ENCODE data around the gene ICAM1. TPM values are rescaled to one million over a fixed set of nuclear protein-coding genes. Genes with fewer than 3 reads are reported as not detected.
A peak's percentile ranks its signal among the peaks of the same experiment; 100 is the strongest.

The ICAM1 gene
- 136 TPM for total RNA-seq (2021; ENCODE audit: unreplicated experiment)
- polyA plus RNA-seq (2012; ENCODE audit: insufficient read length), result 279 TPM
- Bru-seq, nascent RNA, result percentile 82 among the genes with signal in this experiment
- percentile 89 among the genes with signal in this experiment for BruChase-seq, experiment 1, labeled RNA remaining after a 2-hour chase
- percentile 95 among the genes with signal in this experiment for BruChase-seq, experiment 2, labeled RNA remaining after a 6-hour chase
- long read RNA-seq, transcript ICAM1-201 (7 exons, 3,252 nt), result major isoform, 214 of 415 reads
- long read RNA-seq, partial matches to known transcripts, result 189 of 415 reads
- long read RNA-seq, other reads (novel, unspliced or antisense), result 12 of 415 reads

GRCh38 chr19:10270616-10271394 lies at the start of gene ICAM1:
Gene ICAM1 (plus strand): TSS chr19:10271120. CDS start chr19:10271160, 40 bp downstream.
- BruUV-seq (replicated peaks), result no TSS peak
- Histone ChIP-seq H3K4me3 (ENCODE audit: low read depth in 2 of 2, low read length in 2 of 2) (peak within 1 kb of the TSS; percentile 55 to 83), H3K27ac (ENCODE audit: low read length) (peak within 1 kb of the TSS; percentile 91), H3K27me3 (ENCODE audit: control insufficient read depth, insufficient read depth, low read length) (no peaks in the 10 kb centered on the region), H3K9me3 (ENCODE audit: control insufficient read depth, insufficient read depth, low read depth, low read length) (no peaks in the 10 kb centered on the region), H3K4me1 (ENCODE audit: control insufficient read depth, insufficient read depth, low read length) (peaks cover 4% of the 10 kb centered on the region), H3K36me3 (ENCODE audit: control insufficient read depth, insufficient read depth, low read length) (no peaks in the 10 kb centered on the region; the same call in 1 of the 2 replicates)
- peak; percentile 89 for TF ChIP-seq POLR2AphosphoS5 (IDR thresholded peaks at IDR 0.05; ENCODE audit: low read depth, low read length)
- no peak for TF ChIP-seq TCF7L2 (IDR thresholded peaks at IDR 0.05; ENCODE audit: low read depth, low read length)
- TF ChIP-seq SIN3A (IDR thresholded peaks at IDR 0.05; ENCODE audit: borderline replicate concordance, insufficient read depth, low read depth, low read length), result 0 out of 2 replicates have a peak, but pooled peaks have one; percentile 79
- intact Hi-C loops (cut with micrococcal nuclease; ENCODE audit: unreplicated experiment) (loop anchor here (5.0 kb wide), 1 partner anchor 116 kb away; no protein-coding TSS in a partner anchor), in situ Hi-C loops (cut with HindIII; ENCODE audit: low pct_unique_long_range_greater_than_20kb, low sequenced_read_pairs) (no loop called here)
- DNase-seq (ENCODE audit: low read depth, low spot score) (no peak), ATAC-seq (peak; percentile 81)
- CTCF ChIA-PET, result interaction anchor here (0.7 to 2.6 kb wide), 5 partner anchors 10 to 118 kb away, joined by 3 to 17 read pairs (median 4); partner anchors contain the start of gene RAVER1
- POLR2A ChIA-PET, result interaction anchor here (0.5 to 2.1 kb wide), 8 partner anchors 16 to 432 kb away, joined by 3 to 11 read pairs (median 3); partner anchors contain the start of genes DNMT1, ICAM4, ICAM5 and RAVER1

GRCh38 chr19:10222201-10222890 lies 48.6 kb upstream of the ICAM1 start:
- Histone ChIP-seq H3K27me3 (ENCODE audit: control insufficient read depth, insufficient read depth, low read length) (no peaks in the 10 kb centered on the region), H3K27ac (ENCODE audit: low read length) (no peak overlapping the region), H3K36me3 (ENCODE audit: control insufficient read depth, insufficient read depth, low read length) (no peaks in the 10 kb centered on the region), H3K4me1 (ENCODE audit: control insufficient read depth, insufficient read depth, low read length) (no peaks in the 10 kb centered on the region), H3K9me3 (ENCODE audit: control insufficient read depth, insufficient read depth, low read depth, low read length) (no peaks in the 10 kb centered on the region), H3K4me3 (ENCODE audit: low read depth in 2 of 2, low read length in 2 of 2) (no peak overlapping the region)
- TF ChIP-seq SIN3A (IDR thresholded peaks at IDR 0.05; ENCODE audit: borderline replicate concordance, insufficient read depth, low read depth, low read length), result no peak
- no peak for TF ChIP-seq TCF7L2 (IDR thresholded peaks at IDR 0.05; ENCODE audit: low read depth, low read length)
- TF ChIP-seq CTCF (IDR thresholded peaks at IDR 0.05), result no peak
- no peak for TF ChIP-seq REST (IDR thresholded peaks at IDR 0.05; ENCODE audit: insufficient read depth in 1 of 2, low read depth in 2 of 2, low read length in 1 of 2)
- no peak for TF ChIP-seq POLR2AphosphoS5 (IDR thresholded peaks at IDR 0.05; ENCODE audit: low read depth, low read length)
- intact Hi-C loops (cut with micrococcal nuclease; ENCODE audit: unreplicated experiment), result no loop called here
- BruUV-seq (replicated peaks), result no TSS peak
- in situ Hi-C loops (cut with HindIII; ENCODE audit: low pct_unique_long_range_greater_than_20kb, low sequenced_read_pairs), result no loop called here
- DNase-seq (ENCODE audit: low read depth, low spot score) (no peak), ATAC-seq (no peak)
- ChIA-PET CTCF (no interaction called here), POLR2A (interaction anchor here (0.7 kb wide), 1 partner anchor 13 kb away, joined by 3 read pairs; no protein-coding TSS in a partner anchor)

Measured in Panc1 (cell line).